HepG2 (cell line): ENCODE data around the gene CNDP1. TPM values are rescaled to one million over a fixed set of nuclear protein-coding genes. Genes with fewer than 3 reads are reported as not detected.

Source experiments
- E2F2 ChIP-seq: sonication (generic); formaldehyde crosslinking; IDR thresholded peaks from 2 replicates; pipeline ENCODE4 v1.4.0; 2020; ENCODE audit warnings: missing genetic modification reagents, borderline replicate concordance
- FOXK2 ChIP-seq: fragments of 450-650 bp; IDR thresholded peaks from 2 replicates; pipeline ENCODE4 v1.6.1; 2016
- HNRNPL ChIP-seq: fragments of 200-400 bp; formaldehyde crosslinking; IDR thresholded peaks from 2 replicates; pipeline ENCODE4 v1.6.1; 2017; ENCODE audit warnings: mild to moderate bottlenecking, low read depth, low read length
- IRF2 ChIP-seq: IDR thresholded peaks from 2 replicates; pipeline ENCODE4 v1.6.1; 2018; ENCODE audit warnings: missing genetic modification reagents, missing compliant biosample characterization
- MBNL3 ChIP-seq: fragments of 250-450 bp; sonication (Bioruptor Pico); conservative IDR thresholded peaks from 2 replicates; pipeline ENCODE4 v1.8.0; 2022; ENCODE audit warnings: mild to moderate bottlenecking, inconsistent platforms
- REL ChIP-seq: sonication (generic); formaldehyde crosslinking; conservative IDR thresholded peaks from 2 replicates; pipeline ENCODE4 v1.8.0; 2022; ENCODE audit warnings: mild to moderate bottlenecking, missing genetic modification reagents, moderate library complexity
- SP1 ChIP-seq, 2 experiments: fragments of 450-650 bp in 1 of 2; sonication (generic) in 1 of 2; formaldehyde crosslinking in 1 of 2; IDR thresholded peaks; 2 replicates each; pipeline versions ENCODE4 v1.4.0 to v1.6.1; 2016 to 2020; ENCODE audit warnings: missing genetic modification reagents in 1 of 2
- TFE3 ChIP-seq: IDR thresholded peaks from 2 replicates; pipeline ENCODE4 v1.6.1; 2016
- TSC22D2 ChIP-seq: sonication (generic); formaldehyde crosslinking; IDR thresholded peaks from 2 replicates; pipeline ENCODE4 v1.5.1; 2020; ENCODE audit warnings: missing genetic modification reagents, mild to moderate bottlenecking, borderline replicate concordance
- XRCC5 ChIP-seq: fragments of 200-400 bp; formaldehyde crosslinking; optimal IDR thresholded peaks from 2 replicates; pipeline ENCODE3; 2017; ENCODE audit warnings: mild to moderate bottlenecking, low read length
- YEATS2 ChIP-seq: sonication (generic); formaldehyde crosslinking; IDR thresholded peaks from 2 replicates; pipeline ENCODE4 v1.4.0; 2020; ENCODE audit warnings: missing genetic modification reagents, borderline replicate concordance
- ZBTB21 ChIP-seq: sonication (generic); formaldehyde crosslinking; IDR thresholded peaks from 2 replicates; pipeline ENCODE4 v1.4.0; 2020; ENCODE audit warnings: missing genetic modification reagents
- ZNF230 ChIP-seq: sonication (generic); formaldehyde crosslinking; IDR thresholded peaks from 2 replicates; pipeline ENCODE4 v1.4.0; 2020; ENCODE audit warnings: mild to moderate bottlenecking, missing genetic modification reagents
- ZNF709 ChIP-seq: sonication (generic); formaldehyde crosslinking; IDR thresholded peaks from 2 replicates; pipeline ENCODE4 v1.5.0; 2020; ENCODE audit warnings: mild to moderate bottlenecking, missing genetic modification reagents
- polyA plus RNA-seq, 8 experiments: library from polyadenylated mRNA; depleted of rRNA in 3 of 8; stranded (reverse) in 7 of 8; unstranded in 1 of 8; fragments of >200 nt; fragmentation: Illumina TruSeq in 4 of 8; extraction: Trizol in 4 of 8; gene quantifications; 2 replicates each; pipeline versions ENCODE4 v1.2.1 to v1.2.3, GENCODE V29; 2011 to 2016; ENCODE audit warnings: low read depth in 4 of 8, missing spikeins in 1 of 8, mixed read lengths in 1 of 8; ENCODE audit not compliant: insufficient read depth in 1 of 8
- total RNA-seq, 5 experiments: library from RNA; depleted of rRNA; stranded (reverse); fragments of >200 nt; fragmentation: Illumina TruSeq; extraction: Trizol; gene quantifications; 2 replicates each; pipeline ENCODE4 v1.2.3, GENCODE V29; 2016; ENCODE audit warnings: low read depth in 1 of 5
- TF ChIP-seq, protein P1 (sequence below), 2 experiments: fragments of 450-650 bp in 1 of 2; sonication (generic) in 1 of 2; formaldehyde crosslinking; IDR thresholded peaks; 2 replicates each; pipeline versions ENCODE4 v1.5.0 to v1.8.0; 2020 to 2022; ENCODE audit warnings: mild to moderate bottlenecking in 1 of 2, missing genetic modification reagents in 1 of 2
- TF ChIP-seq, protein P2 (sequence below): sonication (generic); formaldehyde crosslinking; IDR thresholded peaks from 2 replicates; pipeline ENCODE4 v1.5.0; 2020; ENCODE audit warnings: mild to moderate bottlenecking, missing genetic modification reagents
- TF ChIP-seq, protein P3 (sequence below): sonication (generic); formaldehyde crosslinking; IDR thresholded peaks from 2 replicates; pipeline ENCODE4 v1.8.1; 2023; ENCODE audit warnings: mild to moderate bottlenecking, moderate library complexity, missing genetic modification reagents

Gene CNDP1
- total and polyA plus RNA-seq, 2 of the 13 experiments (the other 11 are each of a cell fraction or from before 2014, with no cell fraction given) = 0.01 TPM; not detected in 1

DNA sequence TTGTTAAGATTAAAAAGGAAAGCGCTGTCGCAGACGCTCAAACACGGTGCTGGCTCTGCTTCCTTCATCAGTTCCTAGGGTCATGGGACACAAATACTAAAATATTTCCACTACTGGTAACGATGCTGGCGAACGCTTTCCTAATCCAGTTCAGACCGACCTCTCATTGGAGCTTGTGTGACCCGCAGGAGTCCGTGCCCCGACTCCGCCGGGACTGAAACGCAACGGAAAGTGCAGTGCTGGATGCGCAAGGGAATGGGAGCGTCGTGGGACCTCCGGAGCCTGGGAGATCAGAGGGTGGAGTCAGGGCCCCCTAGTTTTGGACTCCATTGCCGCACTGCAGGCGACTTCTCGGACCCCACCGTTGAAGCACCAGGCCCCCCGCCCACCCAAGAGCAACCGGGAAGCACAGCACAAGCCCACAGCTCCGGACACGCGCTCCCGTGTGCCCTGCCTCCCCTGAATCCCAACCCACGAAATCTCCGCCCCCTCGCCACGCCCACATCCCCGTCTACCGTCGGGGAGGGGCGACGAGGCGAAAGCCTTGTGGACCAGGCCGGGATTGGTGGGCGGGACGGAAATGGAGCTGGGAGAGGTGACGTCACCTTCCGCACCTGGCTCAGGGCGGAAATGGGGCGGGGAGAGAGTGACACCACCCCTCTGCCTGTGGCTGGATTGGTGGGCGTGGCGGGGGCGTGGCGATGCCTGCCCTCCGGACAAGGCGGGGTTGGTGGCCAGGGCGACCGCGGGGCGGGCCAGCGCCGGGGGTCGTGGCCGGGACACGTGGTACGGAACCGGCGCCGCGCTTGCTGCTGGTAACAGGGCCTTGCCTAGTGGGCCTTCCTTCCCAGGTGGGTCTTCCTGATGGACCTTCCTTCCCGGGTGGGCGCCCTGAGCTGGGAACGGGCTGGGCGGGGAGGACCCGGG is 38.5 kb upstream of the CNDP1 start, which contains the start of gene CNDP2 (continued):
- TF ChIP-seq TFE3 (no peak), REL (CRISPR knock-in tag) (no peak), HNRNPL (peak; percentile 46; the same call in 1 of the 2 replicates), FOXK2 (peak; percentile 42; the same call in 1 of the 2 replicates), MBNL3 (CRISPR knock-in tag) (no peak), ZBTB21 (CRISPR knock-in tag) (peak; percentile 89), SP1 (IDR thresholded peaks at IDR 0.05) (peak; percentile 83), SP1 (CRISPR knock-in tag; IDR thresholded peaks at IDR 0.05) (peak; percentile 95), TSC22D2 (CRISPR knock-in tag) (0 out of 2 replicates have a peak, but pooled peaks have one; percentile 27), IRF2 (peak; percentile 50), ZNF709 (CRISPR knock-in tag) (peak; percentile 91), E2F2 (0 out of 2 replicates have a peak, but pooled peaks have one; percentile 21), ZNF230 (no peak; the same call in 1 of the 2 replicates), YEATS2 (CRISPR knock-in tag) (peak; percentile 75; the same call in 1 of the 2 replicates), XRCC5 (peak; percentile 76)
- TF ChIP-seq, protein P1, sequence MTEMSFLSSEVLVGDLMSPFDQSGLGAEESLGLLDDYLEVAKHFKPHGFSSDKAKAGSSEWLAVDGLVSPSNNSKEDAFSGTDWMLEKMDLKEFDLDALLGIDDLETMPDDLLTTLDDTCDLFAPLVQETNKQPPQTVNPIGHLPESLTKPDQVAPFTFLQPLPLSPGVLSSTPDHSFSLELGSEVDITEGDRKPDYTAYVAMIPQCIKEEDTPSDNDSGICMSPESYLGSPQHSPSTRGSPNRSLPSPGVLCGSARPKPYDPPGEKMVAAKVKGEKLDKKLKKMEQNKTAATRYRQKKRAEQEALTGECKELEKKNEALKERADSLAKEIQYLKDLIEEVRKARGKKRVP (CRISPR knock-in tag; IDR thresholded peaks at IDR 0.05) = no peak; a peak in 1 of 4 replicates
- TF ChIP-seq, protein P2, sequence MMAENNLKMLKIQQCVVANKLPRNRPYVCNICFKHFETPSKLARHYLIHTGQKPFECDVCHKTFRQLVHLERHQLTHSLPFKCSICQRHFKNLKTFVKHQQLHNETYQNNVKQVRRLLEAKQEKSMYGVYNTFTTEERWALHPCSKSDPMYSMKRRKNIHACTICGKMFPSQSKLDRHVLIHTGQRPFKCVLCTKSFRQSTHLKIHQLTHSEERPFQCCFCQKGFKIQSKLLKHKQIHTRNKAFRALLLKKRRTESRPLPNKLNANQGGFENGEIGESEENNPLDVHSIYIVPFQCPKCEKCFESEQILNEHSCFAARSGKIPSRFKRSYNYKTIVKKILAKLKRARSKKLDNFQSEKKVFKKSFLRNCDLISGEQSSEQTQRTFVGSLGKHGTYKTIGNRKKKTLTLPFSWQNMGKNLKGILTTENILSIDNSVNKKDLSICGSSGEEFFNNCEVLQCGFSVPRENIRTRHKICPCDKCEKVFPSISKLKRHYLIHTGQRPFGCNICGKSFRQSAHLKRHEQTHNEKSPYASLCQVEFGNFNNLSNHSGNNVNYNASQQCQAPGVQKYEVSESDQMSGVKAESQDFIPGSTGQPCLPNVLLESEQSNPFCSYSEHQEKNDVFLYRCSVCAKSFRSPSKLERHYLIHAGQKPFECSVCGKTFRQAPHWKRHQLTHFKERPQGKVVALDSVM = 0 out of 2 replicates have a peak, but pooled peaks have one; percentile 5
- TF ChIP-seq, protein P3, sequence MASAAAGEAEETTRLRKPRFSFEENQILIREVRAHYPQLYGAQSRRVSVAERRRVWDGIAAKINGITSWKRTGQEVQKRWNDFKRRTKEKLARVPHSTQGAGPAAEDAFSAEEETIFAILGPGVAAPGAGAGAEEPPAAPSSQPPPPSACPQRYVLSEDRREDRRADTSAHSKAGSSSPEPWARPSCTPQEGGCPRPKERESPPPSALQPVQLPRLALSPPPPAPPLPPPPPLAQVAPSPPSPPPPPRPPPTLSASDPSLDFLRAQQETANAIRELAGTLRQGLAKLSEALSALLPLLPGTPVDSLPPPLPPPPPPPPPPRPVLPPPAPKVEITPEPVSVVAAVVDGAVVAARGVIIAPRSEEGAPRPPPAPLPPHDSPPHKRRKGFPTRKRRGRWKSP = peak; percentile 70; the same call in 1 of the 2 replicates
